KMS-11 (cell line): Measurements from ENCODE around the gene CLDN24.

ENCODE experiments used
- H2AFZ ChIP-seq: fragments of 200-600 bp; sonication (generic); 2 replicates; pipeline ENCODE4 v1.6.1; 2016; ENCODE audit warnings: antibody characterized with exemption, mixed run types, low read depth
- H3K27ac ChIP-seq: fragments of 200-600 bp; sonication (generic); 2 replicates; pipeline ENCODE4 v1.6.1; 2016; ENCODE audit warnings: mild to moderate bottlenecking, mixed run types
- H3K27me3 ChIP-seq: fragments of 200-600 bp; sonication (generic); 2 replicates; pipeline ENCODE4 v1.6.1; 2017; ENCODE audit warnings: mild to moderate bottlenecking, low read depth, mixed run types, moderate library complexity; ENCODE audit not compliant: insufficient read depth
- H3K36me3 ChIP-seq: fragments of 200-600 bp; sonication (generic); 2 replicates; pipeline ENCODE4 v1.6.1; 2017; ENCODE audit warnings: mild to moderate bottlenecking, mixed run types; ENCODE audit not compliant: insufficient read depth
- H3K4me1 ChIP-seq: fragments of 200-600 bp; sonication (generic); 2 replicates; pipeline ENCODE4 v1.6.1; 2016; ENCODE audit warnings: mild to moderate bottlenecking, low read depth, mixed run types; ENCODE audit not compliant: poor library complexity, severe bottlenecking
- H3K4me2 ChIP-seq: fragments of 200-600 bp; sonication (generic); 2 replicates; pipeline ENCODE4 v1.7.0; 2016; ENCODE audit warnings: mild to moderate bottlenecking, mixed run types
- H3K4me3 ChIP-seq: fragments of 200-600 bp; sonication (generic); IDR thresholded peaks from 2 replicates; pipeline ENCODE4 v1.6.1; 2017; ENCODE audit warnings: low read depth, low read length, mixed read lengths; ENCODE audit not compliant: insufficient read depth
- H3K79me2 ChIP-seq: fragments of 200-600 bp; sonication (generic); 2 replicates; pipeline ENCODE4 v1.6.1; 2016; ENCODE audit warnings: low read depth, mixed run types; ENCODE audit not compliant: insufficient read depth
- H3K9ac ChIP-seq: fragments of 200-600 bp; sonication (generic); 2 replicates; pipeline ENCODE4 v1.6.1; 2016; ENCODE audit warnings: mild to moderate bottlenecking, mixed run types
- H4K20me1 ChIP-seq: fragments of 200-600 bp; sonication (generic); 2 replicates; pipeline ENCODE4 v1.6.1; 2016; ENCODE audit warnings: mild to moderate bottlenecking, mixed run types; ENCODE audit not compliant: insufficient read depth
- CTCF ChIP-seq: fragments of 200-600 bp; sonication (generic); conservative IDR thresholded peaks from 2 replicates; pipeline ENCODE4 v1.6.1; 2017; ENCODE audit warnings: low read depth, mild to moderate bottlenecking, antibody characterized with exemption, low read length, moderate library complexity, mixed read lengths

The CLDN24 gene

GRCh38 chr4:183354219-183354618 is 32.0 kb upstream of the CLDN24 start:
- no peak overlapping the region for H3K4me2 ChIP-seq
- H3K4me1 ChIP-seq = no peaks in the 10 kb centered on the region
- no peak overlapping the region for H2AFZ ChIP-seq
- no peaks in the 10 kb centered on the region for H3K27me3 ChIP-seq
- no peaks in the 10 kb centered on the region for H3K36me3 ChIP-seq
- H3K9ac ChIP-seq = no peak overlapping the region
- TF ChIP-seq CTCF = no peak
- no peaks in the 10 kb centered on the region for H4K20me1 ChIP-seq
- no peak overlapping the region for H3K4me3 ChIP-seq
- H3K79me2 ChIP-seq = no peaks in the 10 kb centered on the region
- H3K27ac ChIP-seq = no peak overlapping the region

- Histone ChIP-seq H3K27me3 (no peaks in the 10 kb centered on the region), H4K20me1 (no peaks in the 10 kb centered on the region), H3K4me3 (no peak overlapping the region), H3K79me2 (no peaks in the 10 kb centered on the region), H3K27ac (no peak overlapping the region), H3K4me1 (no peaks in the 10 kb centered on the region), H3K9ac (no peak overlapping the region), H3K4me2 (no peak overlapping the region), H2AFZ (no peak overlapping the region), H3K36me3 (no peaks in the 10 kb centered on the region)
- no peak for TF ChIP-seq CTCF
Measured at GRCh38 chr4:183353557-183353956, 31.3 kb upstream of the CLDN24 start.

- Histone ChIP-seq H3K36me3 (no peaks in the 10 kb centered on the region), H4K20me1 (no peaks in the 10 kb centered on the region), H2AFZ (no peak overlapping the region), H3K4me2 (no peak overlapping the region), H3K4me1 (no peaks in the 10 kb centered on the region), H3K79me2 (no peaks in the 10 kb centered on the region), H3K27me3 (no peaks in the 10 kb centered on the region), H3K27ac (no peak overlapping the region), H3K4me3 (no peak overlapping the region), H3K9ac (no peak overlapping the region)
- TF ChIP-seq CTCF = no peak
Measured at GRCh38 chr4:183352546-183352945, 30.3 kb upstream of the CLDN24 start.

GRCh38 chr4:183350317-183351071 is 28.3 kb upstream of the CLDN24 start:
- Histone ChIP-seq H3K9ac (no peak overlapping the region), H3K4me3 (no peak overlapping the region), H3K27me3 (no peaks in the 10 kb centered on the region), H3K4me1 (no peaks in the 10 kb centered on the region), H3K79me2 (no peaks in the 10 kb centered on the region), H4K20me1 (no peaks in the 10 kb centered on the region), H2AFZ (no peak overlapping the region), H3K27ac (no peak overlapping the region), H3K36me3 (no peaks in the 10 kb centered on the region), H3K4me2 (no peak overlapping the region)
- no peak for TF ChIP-seq CTCF
